Naive thymus-derived CD4-positive, alpha-beta T cell (primary cell): ENCODE results near the gene KCNAB1. TPM values are rescaled to one million over a fixed set of nuclear protein-coding genes. Genes with fewer than 3 reads are reported as not detected.

ENCODE experiments used
- ATAC-seq: fragments of 150-1000 bp; cut with Tn5 transposase; 2 replicates; pipeline ENCODE4 v1.10.0; 2021; ENCODE audit warnings: mild to moderate bottlenecking, moderate library complexity
- CTCF ChIA-PET: fragments of 350-600 bp; sonication (Branson Sonifier 250); formaldehyde crosslinking; loops from one replicate; lab custom pipeline; 2021; ENCODE audit warnings: antibody characterized with exemption; lab: Charles Lee
- POLR2A ChIA-PET: fragments of 350-600 bp; sonication (Branson Sonifier 250); formaldehyde crosslinking; loops from one replicate; lab custom pipeline; 2021; ENCODE audit warnings: antibody characterized with exemption, inconsistent platforms; lab: Charles Lee
- DNase-seq, 9 donors: peaks; one replicate each; pipeline versions ENCODE4 v3.0.0 to v3.0.0-alpha.2; 2020 to 2022; ENCODE audit warnings: mixed read lengths in 1 of 9
- H3K27ac ChIP-seq: one replicate; pipeline ENCODE4 v1.7.0; 2013; ENCODE audit warnings: mild to moderate bottlenecking, low read depth, low read length, moderate library complexity
- H3K27me3 ChIP-seq, 2 donors: one replicate each; pipeline ENCODE4 v1.7.0; 2013; ENCODE audit warnings: low read length in 2 of 2, mild to moderate bottlenecking in 2 of 2, moderate library complexity in 2 of 2; ENCODE audit not compliant: control insufficient read depth in 2 of 2, insufficient read depth in 2 of 2
- H3K36me3 ChIP-seq, 3 experiments: 1 replicate in 2 of 3; 2 replicates in 1 of 3; pipeline ENCODE4 v1.7.0; 2013; ENCODE audit warnings: low read length in 3 of 3, mild to moderate bottlenecking in 3 of 3, moderate library complexity in 1 of 3; ENCODE audit not compliant: insufficient read depth in 3 of 3, control insufficient read depth in 2 of 3
- H3K4me1 ChIP-seq, 2 donors: one replicate each; pipeline ENCODE4 v1.7.0; 2013; ENCODE audit warnings: low read length in 2 of 2, mild to moderate bottlenecking in 2 of 2, moderate library complexity in 1 of 2; ENCODE audit not compliant: control insufficient read depth in 2 of 2, insufficient read depth in 2 of 2
- H3K4me3 ChIP-seq: 2 replicates; pipeline ENCODE4 v1.7.0; 2013; ENCODE audit warnings: mild to moderate bottlenecking, low read length
- H3K9me3 ChIP-seq, 3 experiments: 1 replicate in 2 of 3; 2 replicates in 1 of 3; pipeline ENCODE4 v1.7.0; 2013; ENCODE audit warnings: low read length in 3 of 3; ENCODE audit not compliant: control insufficient read depth in 2 of 3
- H3K27ac Mint-ChIP-seq, 9 donors: one replicate each; pipeline ENCODE4 v1.8.0; 2020 to 2022; ENCODE audit warnings: mixed read lengths in 9 of 9, mild to moderate bottlenecking in 8 of 9, moderate library complexity in 5 of 9, inconsistent platforms in 2 of 9
- H3K27me3 Mint-ChIP-seq, 5 donors: one replicate each; pipeline ENCODE4 v1.8.0; 2021 to 2022; ENCODE audit warnings: mixed read lengths in 5 of 5, mild to moderate bottlenecking in 1 of 5
- H3K36me3 Mint-ChIP-seq, 5 donors: one replicate each; pipeline ENCODE4 v1.8.0; 2020 to 2022; ENCODE audit warnings: mixed read lengths in 5 of 5, mild to moderate bottlenecking in 3 of 5, inconsistent platforms in 1 of 5
- H3K4me1 Mint-ChIP-seq, 7 donors: one replicate each; pipeline ENCODE4 v1.8.0; 2020 to 2022; ENCODE audit warnings: mixed read lengths in 7 of 7, mild to moderate bottlenecking in 3 of 7, inconsistent platforms in 1 of 7
- H3K4me3 Mint-ChIP-seq, 10 donors: one replicate each; pipeline ENCODE4 v1.8.0; 2020 to 2022; ENCODE audit warnings: mild to moderate bottlenecking in 10 of 10, mixed read lengths in 10 of 10, moderate library complexity in 6 of 10, inconsistent platforms in 2 of 10
- H3K9me3 Mint-ChIP-seq, 11 donors: one replicate each; pipeline ENCODE4 v1.8.0; 2020 to 2022; ENCODE audit warnings: mixed read lengths in 11 of 11, mild to moderate bottlenecking in 4 of 11, inconsistent platforms in 1 of 11, moderate library complexity in 1 of 11
- intact Hi-C, 2 donors: fragments of 100-400 bp; cut with micrococcal nuclease; formaldehyde crosslinking; loops; one replicate each; pipeline ENCODE4 v1.15.1; 2023
- polyA plus RNA-seq, 2 donors: library from polyadenylated mRNA; unstranded; fragments of 300-500 nt; fragmentation: Illumina TruSeq; gene quantifications; one replicate each; pipeline ENCODE4 v1.2.3, GENCODE V29; 2021
- total RNA-seq, 6 experiments: library from RNA in 5 of 6; stranded (reverse) in 5 of 6; gene quantifications; 1 replicate in 5 of 6; 2 replicates in 1 of 6; pipeline ENCODE4 v1.2.3 and lab custom pipeline; 2021 to 2026

Gene KCNAB1
- total and polyA plus RNA-seq, 7 experiments from 2014 or later: 0.09 to 0.17 TPM; not detected in 5

GRCh38 chr3:156469456-156469855 lies 349.1 kb downstream of the KCNAB1 start:
- CTCF ChIA-PET: interaction anchor here (1.3 kb wide), 1 partner anchor 39 kb away, joined by 5 read pairs; no protein-coding TSS in a partner anchor
- intact Hi-C loops: no loop called here
- Mint-ChIP-seq H3K36me3 (no peaks in the 10 kb centered on the region), H3K27ac (no peak overlapping the region), H3K4me3 (no peak overlapping the region), H3K9me3 (peaks cover 0 to 3% (median 0%) of the 10 kb centered on the region in 11 donors), H3K27me3 (peaks cover 0 to 55% (median 3%) of the 10 kb centered on the region in 5 donors), H3K4me1 (peaks cover 0 to 1% (median 0%) of the 10 kb centered on the region in 7 donors)
- Histone ChIP-seq H3K4me1 (no peaks in the 10 kb centered on the region), H3K9me3 (no peaks in the 10 kb centered on the region), H3K27me3 (no peaks in the 10 kb centered on the region), H3K4me3 (no peak overlapping the region), H3K27ac (no peak overlapping the region), H3K36me3 (no peaks in the 10 kb centered on the region)
- POLR2A ChIA-PET: interaction anchor here (0.6 to 1.3 kb wide), 3 partner anchors 41 to 647 kb away, joined by 3 read pairs; no protein-coding TSS in a partner anchor
- ATAC-seq: no peak
- DNase-seq: no peak

GRCh38 chr3:156471431-156471830 lies 351.1 kb downstream of the KCNAB1 start:
- H3K36me3 Mint-ChIP-seq: no peaks in the 10 kb centered on the region
- no peak overlapping the region for H3K27ac Mint-ChIP-seq
- ATAC-seq (no peak), DNase-seq (no peak)
- H3K4me1 Mint-ChIP-seq: peaks cover 0 to 5% (median 0%) of the 10 kb centered on the region in 7 donors
- Histone ChIP-seq H3K27me3 (no peaks in the 10 kb centered on the region), H3K27ac (no peak overlapping the region), H3K9me3 (no peaks in the 10 kb centered on the region), H3K4me1 (no peaks in the 10 kb centered on the region), H3K36me3 (no peaks in the 10 kb centered on the region), H3K4me3 (no peak overlapping the region)
- CTCF ChIA-PET: interaction anchor here (0.9 to 3.8 kb wide), 2 partner anchors 12 to 71 kb away, joined by 3 to 21 read pairs; no protein-coding TSS in a partner anchor
- H3K27me3 Mint-ChIP-seq: peaks cover 0 to 60% (median 9%) of the 10 kb centered on the region in 5 donors
- peaks cover 0 to 1% (median 0%) of the 10 kb centered on the region in 11 donors for H3K9me3 Mint-ChIP-seq
- no peak overlapping the region for H3K4me3 Mint-ChIP-seq
- POLR2A ChIA-PET: no interaction called here
- intact Hi-C loops: no loop called here

DNA sequence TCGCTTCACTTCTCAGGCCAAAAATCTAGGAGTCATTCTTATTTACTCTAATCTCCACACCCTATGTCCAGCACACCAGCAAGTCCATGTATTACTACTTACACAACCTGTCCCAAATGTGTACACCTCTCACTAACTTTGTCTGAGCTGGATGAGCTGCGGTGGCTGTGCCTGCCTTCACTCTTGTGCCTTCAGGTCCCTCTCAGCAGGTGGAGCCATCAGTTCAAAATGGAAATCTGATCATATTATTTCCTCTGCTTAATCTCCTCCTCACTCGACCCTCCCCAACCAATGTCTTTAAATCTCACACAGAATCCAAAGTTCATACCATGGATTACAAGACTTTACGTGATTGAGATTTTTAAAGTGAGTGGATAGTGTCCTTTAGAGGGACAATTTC lies 351.8 kb downstream of the KCNAB1 start:
- no peaks in the 10 kb centered on the region for H3K4me1 ChIP-seq
- H3K27ac ChIP-seq: no peak overlapping the region
- intact Hi-C loops: loop anchor here (1.0 kb wide), 3 partner anchors 37 to 322 kb away; no protein-coding TSS in a partner anchor
- H3K9me3 ChIP-seq: no peaks in the 10 kb centered on the region
- POLR2A ChIA-PET: no interaction called here
- CTCF ChIA-PET: interaction anchor here (0.9 to 3.8 kb wide), 3 partner anchors 11 to 70 kb away, joined by 3 to 21 read pairs (median 3); no protein-coding TSS in a partner anchor
- H3K4me3 Mint-ChIP-seq: no peak overlapping the region
- no peaks in the 10 kb centered on the region for H3K36me3 ChIP-seq
- no peaks in the 10 kb centered on the region for H3K27me3 ChIP-seq
- peak overlapping the region in 1 of 9 donors; percentile 59 for H3K27ac Mint-ChIP-seq
- ATAC-seq (peak; percentile 32), DNase-seq (peak in 3 of 9 donors; percentile 5 to 6 (median 6))
- H3K36me3 Mint-ChIP-seq: no peaks in the 10 kb centered on the region
- peaks cover 0 to 66% (median 9%) of the 10 kb centered on the region in 5 donors for H3K27me3 Mint-ChIP-seq
- no peak overlapping the region for H3K4me3 ChIP-seq
- H3K9me3 Mint-ChIP-seq: peaks cover 0 to 1% (median 0%) of the 10 kb centered on the region in 11 donors
- H3K4me1 Mint-ChIP-seq: peaks cover 0 to 5% (median 0%) of the 10 kb centered on the region in 7 donors

DNA sequence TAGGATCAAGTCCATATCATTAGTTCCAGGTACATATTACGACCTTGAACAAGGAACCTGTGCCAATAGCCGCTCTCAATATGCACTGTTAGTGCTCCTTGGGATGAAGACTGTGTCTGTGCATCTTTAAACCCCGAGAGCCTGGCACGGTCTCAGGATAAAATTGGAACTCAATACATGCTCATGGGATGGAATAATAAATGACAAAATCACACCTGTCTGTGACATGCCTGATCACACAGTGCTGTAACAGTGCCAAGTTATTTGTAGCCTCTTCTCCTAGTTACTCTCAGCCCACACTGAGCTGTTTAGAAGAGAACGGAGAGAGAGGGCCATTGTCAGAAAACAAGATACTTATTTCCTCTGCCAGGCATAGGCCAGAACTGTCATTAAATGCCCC lies 352.3 kb downstream of the KCNAB1 start:
- POLR2A ChIA-PET: interaction anchor here (0.5 kb wide), 1 partner anchor 12 kb away, joined by 3 read pairs; no protein-coding TSS in a partner anchor
- H3K4me1 Mint-ChIP-seq: peaks cover 0 to 5% (median 0%) of the 10 kb centered on the region in 7 donors

DNA sequence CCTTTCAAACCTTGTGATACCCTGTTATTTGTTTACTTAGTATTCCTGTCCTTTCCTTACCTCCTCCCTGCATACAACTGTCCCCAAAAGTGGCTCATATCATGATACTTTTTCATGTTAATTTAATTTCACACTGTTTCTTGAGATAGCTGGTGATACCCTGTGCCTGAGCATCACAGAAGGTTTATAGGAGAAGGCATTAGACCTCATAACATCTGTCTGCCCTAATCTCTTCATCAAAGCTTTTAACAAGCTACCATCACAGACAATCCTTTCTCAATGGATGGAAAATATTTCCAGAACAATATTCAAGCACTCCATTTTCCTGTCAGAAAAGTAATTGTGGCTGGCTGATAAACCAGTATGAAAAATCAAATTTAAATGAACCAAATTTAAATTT lies 353.0 kb downstream of the KCNAB1 start:
- Mint-ChIP-seq H3K27ac (no peak overlapping the region), H3K9me3 (peaks cover 0 to 1% (median 0%) of the 10 kb centered on the region in 11 donors), H3K4me3 (no peak overlapping the region), H3K4me1 (peaks cover 0 to 5% (median 0%) of the 10 kb centered on the region in 7 donors), H3K27me3 (peaks cover 0 to 68% (median 9%) of the 10 kb centered on the region in 5 donors), H3K36me3 (no peaks in the 10 kb centered on the region)
- H3K4me1 ChIP-seq: no peaks in the 10 kb centered on the region
- no peaks in the 10 kb centered on the region for H3K9me3 ChIP-seq
- intact Hi-C loops: no loop called here
- no peak for ATAC-seq
- no peak overlapping the region for H3K27ac ChIP-seq
- no peak overlapping the region for H3K4me3 ChIP-seq
- DNase-seq: no peak
- POLR2A ChIA-PET: interaction anchor here (0.5 to 1.0 kb wide), 3 partner anchors 11 to 44 kb away, joined by 3 to 4 read pairs (median 3); no protein-coding TSS in a partner anchor
- CTCF ChIA-PET: interaction anchor here (3.4 to 3.8 kb wide), 2 partner anchors 10 to 35 kb away, joined by 16 to 21 read pairs; no protein-coding TSS in a partner anchor
- no peaks in the 10 kb centered on the region for H3K27me3 ChIP-seq
- no peaks in the 10 kb centered on the region for H3K36me3 ChIP-seq

More for the DNA sequence above, 352.3 kb downstream of the KCNAB1 start:
- Histone ChIP-seq H3K27me3 (no peaks in the 10 kb centered on the region), H3K27ac (no peak overlapping the region), H3K4me3 (no peak overlapping the region), H3K9me3 (no peaks in the 10 kb centered on the region), H3K4me1 (no peaks in the 10 kb centered on the region), H3K36me3 (no peaks in the 10 kb centered on the region)
- DNase-seq (no peak), ATAC-seq (no peak)
- Mint-ChIP-seq H3K27ac (no peak overlapping the region), H3K27me3 (peaks cover 0 to 69% (median 9%) of the 10 kb centered on the region in 5 donors), H3K9me3 (peaks cover 0 to 1% (median 0%) of the 10 kb centered on the region in 11 donors), H3K36me3 (no peaks in the 10 kb centered on the region), H3K4me3 (no peak overlapping the region)
- CTCF ChIA-PET: interaction anchor here (0.9 to 3.8 kb wide), 2 partner anchors 11 to 36 kb away, joined by 3 to 21 read pairs; no protein-coding TSS in a partner anchor
- intact Hi-C loops: loop anchor here (1.0 kb wide), 3 partner anchors 37 to 322 kb away; no protein-coding TSS in a partner anchor

- Histone ChIP-seq H3K27me3 (no peaks in the 10 kb centered on the region), H3K9me3 (no peaks in the 10 kb centered on the region), H3K27ac (no peak overlapping the region), H3K4me1 (no peaks in the 10 kb centered on the region), H3K36me3 (no peaks in the 10 kb centered on the region), H3K4me3 (no peak overlapping the region)
- CTCF ChIA-PET: interaction anchor here (0.9 to 3.8 kb wide), 4 partner anchors 8 to 35 kb away, joined by 3 to 21 read pairs (median 12); no protein-coding TSS in a partner anchor
- peaks cover 0 to 5% (median 0%) of the 10 kb centered on the region in 7 donors for H3K4me1 Mint-ChIP-seq
- intact Hi-C loops: loop anchor here (1.0 to 2.0 kb wide), 2 partner anchors 9 to 16 kb away; no protein-coding TSS in a partner anchor
- peak overlapping the region in 3 of 10 donors; percentile 5 to 33 (median 21) for H3K4me3 Mint-ChIP-seq
- ATAC-seq: no peak
- H3K9me3 Mint-ChIP-seq: peaks cover 0 to 1% (median 0%) of the 10 kb centered on the region in 11 donors
- H3K36me3 Mint-ChIP-seq: no peaks in the 10 kb centered on the region
- DNase-seq: peak in 2 of 9 donors; percentile 3 to 12
- H3K27me3 Mint-ChIP-seq: peaks cover 0 to 71% (median 9%) of the 10 kb centered on the region in 5 donors
- POLR2A ChIA-PET: interaction anchor here (1.0 to 1.9 kb wide), 2 partner anchors 8 to 14 kb away, joined by 4 to 6 read pairs; no protein-coding TSS in a partner anchor
- H3K27ac Mint-ChIP-seq: peak overlapping the region in 2 of 9 donors; percentile 5 to 22
Measured at GRCh38 chr3:156474560-156475389, 354.4 kb downstream of the KCNAB1 start.
